ENCODE results near the gene TMEM184B. TPM values are rescaled to one million over a fixed set of nuclear protein-coding genes. Genes with fewer than 3 reads are reported as not detected.

The TMEM184B gene
- total and polyA plus RNA-seq, 2 experiments from 2014 or later, result 42.2 to 95.1 TPM

DNA sequence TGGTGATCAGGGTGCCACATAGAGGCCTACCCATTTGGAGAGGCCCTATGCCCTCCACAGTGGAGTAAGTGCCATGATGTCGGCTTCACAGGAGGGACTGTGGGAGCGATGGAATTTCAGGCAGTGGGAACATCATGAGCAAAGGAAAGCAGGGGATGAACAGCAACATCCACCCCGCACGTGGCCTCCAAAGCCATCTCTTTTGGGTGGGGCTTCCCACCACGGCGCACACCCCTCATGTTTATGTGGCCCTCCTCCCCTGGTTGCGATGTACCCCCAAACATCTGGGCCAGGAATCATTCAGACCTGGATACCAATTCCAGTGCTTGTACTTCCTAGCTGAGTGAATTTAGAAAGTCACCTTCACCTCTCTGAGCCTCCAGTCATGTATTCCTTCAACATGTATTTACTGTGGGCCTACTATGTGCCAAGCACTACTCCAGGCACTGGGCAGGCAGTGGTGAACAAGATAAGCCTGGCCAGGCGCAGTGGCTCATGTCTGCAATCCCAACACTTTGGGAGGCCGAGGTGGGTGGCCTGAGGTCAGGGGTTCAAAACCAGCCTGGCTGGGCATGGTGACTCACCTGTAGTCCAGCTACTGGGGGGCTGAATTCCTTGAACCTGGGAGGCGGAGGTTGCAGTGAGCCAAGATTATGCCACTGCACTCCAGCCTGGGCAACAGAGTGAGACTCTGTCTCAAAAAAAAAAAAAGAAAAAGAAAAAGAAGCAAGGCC lies 72.8 kb downstream of the TMEM184B start:
- no peak overlapping the region for H3K4me3 Mint-ChIP-seq
- H3K9me2 ChIP-seq (ENCODE audit: insufficient read depth), result no peaks in the 10 kb centered on the region
- H3K36me3 Mint-ChIP-seq (ENCODE audit: low read depth), result no peaks in the 10 kb centered on the region; the same call in 2 of the 3 replicates
- TF ChIP-seq CREB1 (CRISPR knock-in tag; IDR thresholded peaks at IDR 0.05; ENCODE audit: low read depth) (no peak), ETS1 (IDR thresholded peaks at IDR 0.05) (no peak), REST (IDR thresholded peaks at IDR 0.05; ENCODE audit: unreplicated experiment) (no peak), EZH2 (IDR thresholded peaks at IDR 0.05; ENCODE audit: low read depth, unreplicated experiment) (no peak), STAT1 (IDR thresholded peaks at IDR 0.05; ENCODE audit: unreplicated experiment) (no peak), JUNB (IDR thresholded peaks at IDR 0.05; ENCODE audit: unreplicated experiment) (no peak), ZNF331 (CRISPR knock-in tag; IDR thresholded peaks at IDR 0.05; ENCODE audit: low read depth) (no peak), POLR2AphosphoS5 (IDR thresholded peaks at IDR 0.05; ENCODE audit: low read depth) (no peak), ZNF114 (CRISPR knock-in tag; IDR thresholded peaks at IDR 0.05) (no peak), EZH2phosphoT487 (IDR thresholded peaks at IDR 0.05; ENCODE audit: unreplicated experiment) (no peak), CTCF (conservative IDR thresholded peaks at IDR 0.05; ENCODE audit: low read depth in 2 of 2) (no peak), NANOG (IDR thresholded peaks at IDR 0.05; ENCODE audit: borderline replicate concordance) (no peak)
- TF ChIP-seq, protein P1, sequence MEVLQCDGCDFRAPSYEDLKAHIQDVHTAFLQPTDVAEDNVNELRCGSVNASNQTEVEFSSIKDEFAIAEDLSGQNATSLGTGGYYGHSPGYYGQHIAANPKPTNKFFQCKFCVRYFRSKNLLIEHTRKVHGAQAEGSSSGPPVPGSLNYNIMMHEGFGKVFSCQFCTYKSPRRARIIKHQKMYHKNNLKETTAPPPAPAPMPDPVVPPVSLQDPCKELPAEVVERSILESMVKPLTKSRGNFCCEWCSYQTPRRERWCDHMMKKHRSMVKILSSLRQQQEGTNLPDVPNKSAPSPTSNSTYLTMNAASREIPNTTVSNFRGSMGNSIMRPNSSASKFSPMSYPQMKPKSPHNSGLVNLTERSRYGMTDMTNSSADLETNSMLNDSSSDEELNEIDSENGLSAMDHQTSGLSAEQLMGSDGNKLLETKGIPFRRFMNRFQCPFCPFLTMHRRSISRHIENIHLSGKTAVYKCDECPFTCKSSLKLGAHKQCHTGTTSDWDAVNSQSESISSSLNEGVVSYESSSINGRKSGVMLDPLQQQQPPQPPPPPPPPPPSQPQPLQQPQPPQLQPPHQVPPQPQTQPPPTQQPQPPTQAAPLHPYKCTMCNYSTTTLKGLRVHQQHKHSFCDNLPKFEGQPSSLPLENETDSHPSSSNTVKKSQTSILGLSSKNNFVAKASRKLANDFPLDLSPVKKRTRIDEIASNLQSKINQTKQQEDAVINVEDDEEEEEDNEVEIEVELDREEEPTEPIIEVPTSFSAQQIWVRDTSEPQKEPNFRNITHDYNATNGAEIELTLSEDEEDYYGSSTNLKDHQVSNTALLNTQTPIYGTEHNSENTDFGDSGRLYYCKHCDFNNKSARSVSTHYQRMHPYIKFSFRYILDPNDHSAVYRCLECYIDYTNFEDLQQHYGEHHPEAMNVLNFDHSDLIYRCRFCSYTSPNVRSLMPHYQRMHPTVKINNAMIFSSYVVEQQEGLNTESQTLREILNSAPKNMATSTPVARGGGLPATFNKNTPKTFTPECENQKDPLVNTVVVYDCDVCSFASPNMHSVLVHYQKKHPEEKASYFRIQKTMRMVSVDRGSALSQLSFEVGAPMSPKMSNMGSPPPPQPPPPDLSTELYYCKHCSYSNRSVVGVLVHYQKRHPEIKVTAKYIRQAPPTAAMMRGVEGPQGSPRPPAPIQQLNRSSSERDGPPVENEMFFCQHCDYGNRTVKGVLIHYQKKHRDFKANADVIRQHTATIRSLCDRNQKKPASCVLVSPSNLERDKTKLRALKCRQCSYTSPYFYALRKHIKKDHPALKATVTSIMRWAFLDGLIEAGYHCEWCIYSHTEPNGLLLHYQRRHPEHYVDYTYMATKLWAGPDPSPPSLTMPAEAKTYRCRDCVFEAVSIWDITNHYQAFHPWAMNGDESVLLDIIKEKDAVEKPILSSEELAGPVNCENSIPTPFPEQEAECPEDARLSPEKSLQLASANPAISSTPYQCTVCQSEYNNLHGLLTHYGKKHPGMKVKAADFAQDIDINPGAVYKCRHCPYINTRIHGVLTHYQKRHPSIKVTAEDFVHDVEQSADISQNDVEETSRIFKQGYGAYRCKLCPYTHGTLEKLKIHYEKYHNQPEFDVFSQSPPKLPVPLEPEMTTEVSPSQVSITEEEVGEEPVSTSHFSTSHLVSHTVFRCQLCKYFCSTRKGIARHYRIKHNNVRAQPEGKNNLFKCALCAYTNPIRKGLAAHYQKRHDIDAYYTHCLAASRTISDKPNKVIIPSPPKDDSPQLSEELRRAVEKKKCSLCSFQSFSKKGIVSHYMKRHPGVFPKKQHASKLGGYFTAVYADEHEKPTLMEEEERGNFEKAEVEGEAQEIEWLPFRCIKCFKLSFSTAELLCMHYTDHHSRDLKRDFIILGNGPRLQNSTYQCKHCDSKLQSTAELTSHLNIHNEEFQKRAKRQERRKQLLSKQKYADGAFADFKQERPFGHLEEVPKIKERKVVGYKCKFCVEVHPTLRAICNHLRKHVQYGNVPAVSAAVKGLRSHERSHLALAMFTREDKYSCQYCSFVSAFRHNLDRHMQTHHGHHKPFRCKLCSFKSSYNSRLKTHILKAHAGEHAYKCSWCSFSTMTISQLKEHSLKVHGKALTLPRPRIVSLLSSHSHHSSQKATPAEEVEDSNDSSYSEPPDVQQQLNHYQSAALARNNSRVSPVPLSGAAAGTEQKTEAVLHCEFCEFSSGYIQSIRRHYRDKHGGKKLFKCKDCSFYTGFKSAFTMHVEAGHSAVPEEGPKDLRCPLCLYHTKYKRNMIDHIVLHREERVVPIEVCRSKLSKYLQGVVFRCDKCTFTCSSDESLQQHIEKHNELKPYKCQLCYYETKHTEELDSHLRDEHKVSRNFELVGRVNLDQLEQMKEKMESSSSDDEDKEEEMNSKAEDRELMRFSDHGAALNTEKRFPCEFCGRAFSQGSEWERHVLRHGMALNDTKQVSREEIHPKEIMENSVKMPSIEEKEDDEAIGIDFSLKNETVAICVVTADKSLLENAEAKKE (CRISPR knock-in tag; IDR thresholded peaks at IDR 0.05), result no peak
- peaks cover 8% of the 10 kb centered on the region; the same call in 1 of the 2 replicates for H4K20me1 ChIP-seq (replicated peaks; ENCODE audit: insufficient read depth)
- peaks cover 4% of the 10 kb centered on the region for H3K4me1 ChIP-seq (ENCODE audit: insufficient read depth)
- no peak overlapping the region for H3K4me3 ChIP-seq
- H3K27me3 Mint-ChIP-seq (ENCODE audit: insufficient read depth, low read depth, poor library complexity), result peaks cover 17% of the 10 kb centered on the region
- peaks cover 13% of the 10 kb centered on the region for H3K4me1 Mint-ChIP-seq
- no peak overlapping the region for H3K4me2 ChIP-seq
- no peak overlapping the region for H3K27ac Mint-ChIP-seq
- H2AFZ ChIP-seq, result no peak overlapping the region
- H3K27ac ChIP-seq (ENCODE audit: low read depth), result no peak overlapping the region
- ATAC-seq (no peak), DNase-seq (ENCODE audit: low spot score) (no peak)
- peaks cover 16% of the 10 kb centered on the region for H3K27me3 ChIP-seq (ENCODE audit: insufficient read depth)
- H3F3A ChIP-seq (replicated peaks; ENCODE audit: low read depth), result 0 out of 2 replicates have a peak, but pooled peaks cover 12% of the 10 kb centered on the region
- H3K9me3 Mint-ChIP-seq, result no peaks in the 10 kb centered on the region; the same call in 2 of the 3 replicates
- 0 out of 2 replicates have a peak, but pooled peaks cover 5% of the 10 kb centered on the region for H3K79me2 ChIP-seq (replicated peaks; ENCODE audit: insufficient read depth)
- no peaks in the 10 kb centered on the region for H3K36me3 ChIP-seq (ENCODE audit: insufficient read depth)

Data from GM23338 (cell line).